HG02840 (cell line): ENCODE results near the gene NRXN3.

Experiments used
- ATAC-seq: cut with Tn5 transposase; IDR thresholded peaks from one replicate; pipeline ENCODE4 v1.9.1; 2021; ENCODE audit warnings: mild to moderate bottlenecking, moderate library complexity, moderate number of reproducible peaks; ENCODE audit not compliant: unreplicated experiment, low FRiP score

The NRXN3 gene

DNA sequence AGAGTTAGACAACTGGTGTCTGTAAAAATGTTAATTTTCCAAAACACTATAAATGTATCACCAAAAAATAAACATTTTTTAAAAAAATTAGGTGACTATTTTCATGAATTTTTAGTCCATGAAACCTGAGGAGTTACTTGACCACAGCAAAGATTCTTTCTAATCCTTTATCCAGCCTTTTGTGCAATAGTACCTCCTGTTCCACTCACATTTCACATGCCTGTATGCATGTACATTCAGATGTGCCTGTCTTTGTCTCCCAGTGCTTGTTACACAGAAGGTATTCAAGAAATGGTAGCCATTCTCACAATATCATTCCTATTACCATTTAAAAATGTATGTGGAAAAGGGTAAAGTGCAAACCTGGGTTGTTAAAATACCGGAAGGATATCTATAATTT, 1184.2 kb downstream of the NRXN3 start:
- no peak for ATAC-seq

DNA sequence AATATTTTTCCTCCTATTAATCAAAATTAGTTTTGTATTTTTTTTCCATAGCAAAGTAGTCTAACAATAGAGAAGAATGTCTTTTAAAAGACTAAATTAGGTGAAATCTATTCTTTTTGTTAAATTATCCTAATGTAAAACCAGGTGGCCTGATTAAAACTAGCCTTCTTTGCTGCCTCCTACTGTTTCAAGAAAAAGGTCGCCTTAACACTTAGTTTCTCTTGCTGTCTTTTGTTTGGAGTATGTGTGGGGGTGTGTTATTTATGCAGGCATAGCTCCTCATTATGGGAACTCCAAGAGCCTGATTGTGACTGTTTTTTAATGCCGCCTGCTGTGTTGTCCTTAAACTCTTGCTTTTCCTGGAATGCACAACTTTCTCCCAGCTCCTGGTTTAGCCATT, 1185.9 kb downstream of the NRXN3 start:
- no peak for ATAC-seq

DNA sequence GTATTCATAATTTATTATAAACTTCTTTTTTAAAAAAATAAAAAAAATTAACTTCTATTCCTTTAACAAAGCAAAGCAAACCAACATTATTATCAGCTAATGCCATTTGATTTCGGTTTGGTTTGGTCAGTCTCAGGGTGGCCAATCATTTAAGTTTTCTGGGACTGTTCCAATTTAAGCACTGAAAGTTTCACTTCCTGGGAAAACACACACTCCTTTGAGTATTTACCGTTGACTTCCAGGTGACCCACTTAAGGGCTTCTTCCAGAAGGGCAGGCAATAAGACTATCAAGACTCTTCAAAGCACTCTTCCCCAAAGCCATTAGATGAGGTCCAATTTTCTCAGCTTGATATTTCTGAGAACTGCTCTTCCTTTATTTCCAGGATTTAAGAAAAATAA, 1187.1 kb downstream of the NRXN3 start:
- ATAC-seq = no peak

DNA sequence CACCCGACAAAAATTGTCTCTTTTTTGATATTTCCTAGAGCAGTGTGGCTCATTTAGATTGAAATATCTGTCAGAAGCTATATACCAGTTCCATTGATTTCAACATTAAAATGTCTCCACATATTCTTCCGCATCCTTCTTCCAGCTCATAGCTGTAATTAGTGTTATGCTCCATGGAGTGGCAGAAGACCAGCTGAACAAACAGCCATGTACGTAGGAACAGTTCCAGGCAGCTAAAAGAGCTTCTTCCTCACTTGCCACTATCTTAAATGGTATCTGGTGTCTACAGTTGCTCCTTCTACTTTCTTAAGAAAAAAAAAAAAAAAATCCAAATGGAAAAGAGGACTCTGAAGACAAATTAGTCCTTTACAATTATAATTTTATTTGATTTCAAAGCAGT, 1193.1 kb downstream of the NRXN3 start:
- no peak for ATAC-seq

DNA sequence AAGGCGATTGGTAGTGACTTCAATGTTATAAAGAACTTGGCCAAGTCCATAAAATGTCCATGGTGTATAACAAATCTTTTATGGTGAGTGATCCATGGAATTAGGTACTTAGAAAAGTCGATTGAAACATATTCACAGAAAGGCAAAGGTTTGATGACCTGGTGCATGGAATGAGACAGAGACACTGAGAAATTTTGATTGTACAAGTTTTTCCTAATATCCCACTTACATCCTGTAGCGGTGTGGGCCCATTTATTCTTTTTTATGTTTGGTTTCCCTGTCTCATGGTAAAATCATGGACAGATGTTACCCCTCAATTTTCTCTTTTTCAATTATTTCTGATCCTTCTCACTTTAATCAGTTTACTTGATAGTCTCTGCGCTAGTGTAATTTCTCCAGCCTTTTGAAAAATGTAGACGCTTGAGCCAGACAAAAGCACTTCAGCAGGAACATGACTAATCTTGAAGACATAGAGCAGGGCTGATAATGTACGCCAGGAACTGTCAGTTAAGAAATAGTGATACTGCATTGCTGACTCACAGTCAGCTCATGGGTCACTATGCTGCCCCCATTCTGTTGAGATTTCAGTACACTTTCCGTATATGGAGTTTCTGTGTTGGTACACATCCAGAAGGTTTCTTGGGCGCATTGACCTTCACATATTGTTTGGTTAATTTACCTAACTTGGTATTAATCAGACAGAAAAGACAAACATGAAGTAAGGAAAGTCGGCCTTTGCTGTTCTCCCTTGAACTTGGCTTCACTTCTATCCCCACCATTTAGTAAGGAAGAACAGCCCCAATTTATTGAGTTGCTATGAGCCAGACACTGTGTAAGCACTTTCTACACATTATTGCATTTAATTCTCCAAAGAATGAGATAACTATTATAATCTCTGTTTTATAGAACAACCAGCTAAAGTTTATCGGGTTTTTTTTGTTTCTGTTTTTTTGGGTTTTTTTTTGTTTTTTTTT, 1199.5 kb downstream of the NRXN3 start:
- ATAC-seq = no peak

DNA sequence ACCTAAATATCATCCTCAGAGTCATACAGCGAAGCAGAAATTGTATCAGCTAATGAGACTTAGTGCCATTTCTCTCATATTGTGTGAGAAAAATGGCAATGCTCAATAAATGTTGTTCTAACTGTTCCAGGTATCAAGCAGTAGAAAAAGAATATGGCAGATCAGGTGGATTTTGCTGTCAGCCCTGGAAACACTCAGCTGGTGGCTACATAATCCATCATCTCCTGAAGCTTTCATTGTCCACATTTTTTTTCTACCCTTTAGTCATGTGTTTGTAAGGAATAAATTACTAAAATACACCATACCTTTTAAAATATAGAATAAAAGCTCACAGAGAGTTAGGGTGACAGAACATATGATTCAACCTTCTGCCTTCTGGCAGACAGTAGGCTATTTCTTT, 1200.8 kb downstream of the NRXN3 start:
- ATAC-seq = no peak

DNA sequence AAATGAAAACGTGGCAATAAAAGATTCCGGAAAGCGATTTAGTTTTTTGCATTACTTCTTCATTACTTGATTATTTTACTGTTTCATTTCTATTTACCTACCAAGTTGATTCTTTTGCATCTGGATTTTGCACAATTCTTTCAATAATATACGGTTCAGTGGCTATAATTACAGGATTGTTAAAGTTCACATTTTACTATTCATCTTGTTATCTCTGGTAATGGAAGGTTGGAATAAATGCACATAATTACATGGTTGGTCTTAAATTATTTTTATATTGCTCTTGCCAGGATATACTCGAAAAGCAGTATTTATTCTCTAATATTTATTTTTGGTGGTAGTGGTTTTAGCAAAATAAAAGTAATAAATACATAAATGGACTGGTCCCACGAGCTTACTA, 1203.3 kb downstream of the NRXN3 start:
- ATAC-seq = no peak

DNA sequence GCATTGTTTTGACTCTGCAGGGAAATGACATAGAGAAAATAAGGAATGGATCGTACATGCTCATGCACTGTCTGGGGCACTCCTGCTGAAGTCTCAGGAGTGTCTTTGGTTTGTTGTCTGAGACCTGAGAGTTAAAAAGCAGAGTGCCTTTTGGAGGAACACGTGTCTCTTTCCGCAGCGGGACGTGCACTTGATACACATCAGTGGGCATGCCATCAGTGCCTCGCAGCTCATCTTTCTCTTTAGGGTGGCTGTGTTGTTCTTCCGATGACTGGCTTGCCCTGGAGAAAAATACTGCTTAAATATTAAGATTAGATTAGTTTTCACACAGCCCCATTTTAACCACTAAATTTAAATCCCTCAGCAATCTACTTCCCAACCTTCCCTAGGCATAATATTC, 1205.2 kb downstream of the NRXN3 start:
- no peak for ATAC-seq

DNA sequence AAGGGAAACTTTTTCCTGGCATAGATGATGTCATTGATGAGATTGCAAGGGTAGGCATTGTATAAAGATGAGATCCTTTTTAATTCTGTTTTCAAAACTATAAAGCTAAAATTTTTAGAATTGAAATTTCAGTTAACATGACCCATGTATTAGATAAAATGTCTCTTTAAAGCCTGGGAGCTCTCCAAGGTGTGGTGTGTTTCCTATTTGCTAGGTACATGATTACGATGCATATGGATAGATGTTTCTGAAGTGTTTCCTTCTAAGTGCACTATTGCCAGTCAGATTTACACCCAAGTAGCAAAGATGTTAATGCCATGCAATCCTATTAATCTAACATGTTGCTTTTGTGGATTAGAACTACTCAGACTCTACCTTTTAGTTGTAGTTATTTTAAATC, 1206.4 kb downstream of the NRXN3 start:
- ATAC-seq = no peak

DNA sequence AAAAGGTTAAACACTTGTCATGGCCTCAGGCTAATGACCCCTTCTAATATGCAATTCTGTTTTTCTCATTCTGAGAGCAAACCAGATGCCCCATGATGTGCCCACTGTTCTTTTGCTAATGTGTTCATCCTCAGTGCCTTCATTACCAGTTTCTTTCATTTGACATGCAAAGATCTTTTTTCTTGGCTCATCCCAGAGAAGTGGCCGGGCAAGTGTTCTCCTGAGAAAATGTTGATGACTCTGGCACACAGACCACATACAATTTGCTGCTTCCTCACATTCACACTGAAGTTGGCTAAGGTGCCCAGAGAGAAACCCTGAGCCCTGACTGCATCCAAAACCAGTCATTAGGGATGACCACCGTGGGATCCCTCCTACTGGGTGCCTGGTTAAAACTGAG, 1207.8 kb downstream of the NRXN3 start:
- no peak for ATAC-seq

DNA sequence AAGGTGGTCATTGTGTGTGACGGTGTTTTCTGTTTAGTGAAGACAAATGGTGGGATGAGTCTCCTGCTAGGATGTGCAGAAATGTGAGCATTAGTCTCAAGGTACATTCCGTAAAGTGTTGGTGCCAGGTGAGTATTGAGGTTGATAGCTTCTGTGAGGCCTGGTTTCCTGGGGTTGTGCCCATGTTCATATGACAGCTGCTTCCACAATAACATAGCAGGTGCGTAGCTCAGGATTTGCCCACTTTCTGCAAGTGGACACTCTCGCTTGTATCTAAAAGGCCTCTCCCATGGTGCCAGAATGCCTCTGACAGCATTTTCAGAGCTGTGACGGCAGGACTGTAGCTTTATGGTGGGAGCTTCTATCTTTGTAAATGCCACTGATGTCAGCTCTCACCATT, 1209.1 kb downstream of the NRXN3 start:
- no peak for ATAC-seq

DNA sequence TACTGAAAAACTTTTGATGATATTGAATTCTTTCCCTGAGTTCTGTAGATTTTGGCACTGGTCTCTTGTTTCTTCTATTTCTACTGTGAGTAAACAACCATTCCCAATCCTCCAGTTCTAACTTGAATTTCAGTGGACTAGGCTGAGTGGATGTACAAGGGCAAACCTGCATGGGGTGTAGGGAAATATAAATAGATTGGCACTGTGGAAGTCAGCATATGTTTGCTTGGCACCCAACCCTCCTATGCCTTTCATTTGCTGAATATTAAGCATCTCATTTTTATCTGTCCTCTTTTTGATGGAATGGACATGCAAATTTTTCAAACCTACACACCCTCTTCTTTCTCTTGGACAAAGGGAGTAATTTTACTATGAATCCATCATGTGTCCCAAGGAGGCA, 1212.9 kb downstream of the NRXN3 start:
- no peak for ATAC-seq

DNA sequence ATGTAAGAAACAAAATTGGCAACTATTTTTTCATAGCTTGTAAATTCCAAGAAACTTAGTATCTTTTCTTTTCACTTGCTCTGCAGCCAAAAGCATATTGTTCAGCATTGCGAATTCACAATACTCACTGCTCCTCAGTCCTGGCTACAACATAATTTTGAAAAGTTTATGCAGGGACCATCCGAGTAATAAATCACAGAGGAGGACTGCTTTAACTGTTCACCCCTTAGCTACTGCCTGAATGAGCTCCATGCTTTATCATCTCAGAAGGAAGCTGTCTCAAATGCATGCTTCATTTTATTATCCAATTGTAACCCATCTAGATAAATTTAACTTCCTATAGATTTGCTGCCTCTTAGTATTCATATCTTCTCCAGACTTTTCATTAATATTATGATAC, 1213.3 kb downstream of the NRXN3 start:
- no peak for ATAC-seq

DNA sequence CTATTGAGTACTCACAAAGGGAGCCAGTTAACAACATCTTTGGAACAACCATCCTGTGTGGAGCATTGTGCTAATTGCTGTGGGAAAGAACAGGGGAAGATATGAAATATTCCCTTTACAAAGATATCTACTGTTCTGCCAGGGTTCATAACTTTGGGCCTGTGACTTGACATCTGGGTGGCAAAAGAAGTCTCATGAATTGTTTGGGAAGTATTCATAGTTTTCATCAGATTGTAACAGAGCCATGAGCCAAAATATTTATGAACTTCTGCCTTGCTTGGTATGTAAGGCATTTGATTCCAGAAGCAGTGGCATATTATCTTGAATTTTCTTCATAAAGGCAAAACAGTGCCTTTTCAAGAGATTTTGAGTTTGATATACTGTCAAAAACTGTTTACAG, 1224.9 kb downstream of the NRXN3 start:
- ATAC-seq = no peak

DNA sequence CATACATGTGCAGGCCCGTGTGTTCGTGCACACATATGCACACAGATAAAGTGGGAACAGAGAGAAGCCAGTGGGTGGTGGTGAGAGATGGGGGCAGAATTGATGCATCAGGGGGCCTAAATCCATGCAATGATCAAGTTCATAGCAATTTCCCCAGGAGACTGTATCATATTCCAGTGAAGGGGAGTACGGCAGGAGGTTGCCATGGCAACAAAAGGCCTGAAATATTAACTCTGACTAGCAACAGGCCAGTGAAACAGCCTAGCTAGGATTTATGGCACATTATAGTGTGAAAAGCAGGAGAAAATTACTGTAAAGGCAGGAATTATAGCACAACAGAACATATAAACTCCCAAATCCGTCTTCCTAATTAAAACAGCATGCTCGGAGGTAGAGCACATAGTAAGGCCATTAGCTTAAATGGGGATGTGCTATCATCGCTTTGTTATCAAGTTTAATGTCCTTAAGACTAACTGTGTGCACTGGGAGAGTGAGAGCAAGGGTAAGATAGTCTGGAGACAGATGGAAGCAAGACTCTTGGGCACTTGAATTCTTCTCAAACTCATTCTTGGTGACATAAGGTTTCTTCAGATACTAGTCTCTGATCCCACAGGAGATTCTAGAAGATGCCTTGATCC, 1234.8 kb downstream of the NRXN3 start:
- no peak for ATAC-seq

DNA sequence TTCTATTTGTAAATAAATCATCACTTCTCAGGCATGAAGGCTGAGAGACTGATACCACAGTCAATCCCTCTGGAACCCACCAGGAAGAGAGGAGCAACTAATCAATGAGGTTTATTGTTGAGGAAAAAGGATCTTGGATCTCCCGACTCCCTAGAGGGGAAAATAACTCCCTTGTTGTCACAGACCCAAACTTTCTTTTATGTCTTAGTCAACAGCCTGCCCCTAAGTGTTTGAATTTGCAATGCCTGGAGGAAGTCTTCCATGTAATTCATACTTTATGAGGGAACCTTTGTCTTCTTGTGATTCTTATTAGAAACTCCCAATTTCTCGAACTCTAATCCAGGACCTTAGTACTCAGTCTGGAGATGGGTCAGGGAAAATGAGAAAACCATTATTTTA, 1235.3 kb downstream of the NRXN3 start:
- ATAC-seq = no peak

DNA sequence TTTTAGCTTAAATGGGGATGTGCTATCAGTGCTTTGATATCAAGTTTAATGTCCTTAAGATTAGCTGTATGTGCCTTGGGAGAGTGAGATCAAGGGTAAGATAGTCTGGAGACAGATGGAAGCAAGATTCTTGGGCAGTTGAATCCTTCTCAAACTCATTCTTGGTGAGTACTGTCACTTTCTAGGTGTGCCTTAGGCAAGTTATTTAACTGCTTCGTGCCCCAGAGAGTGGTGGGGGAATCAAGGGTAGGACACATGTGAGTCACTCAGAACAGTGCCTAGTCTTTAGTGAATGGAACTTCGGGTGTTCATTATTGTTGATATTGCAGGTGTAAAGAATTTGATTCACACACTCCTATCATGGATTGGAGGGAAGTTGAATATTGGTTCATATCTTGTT, 1237.4 kb downstream of the NRXN3 start:
- ATAC-seq = no peak

DNA sequence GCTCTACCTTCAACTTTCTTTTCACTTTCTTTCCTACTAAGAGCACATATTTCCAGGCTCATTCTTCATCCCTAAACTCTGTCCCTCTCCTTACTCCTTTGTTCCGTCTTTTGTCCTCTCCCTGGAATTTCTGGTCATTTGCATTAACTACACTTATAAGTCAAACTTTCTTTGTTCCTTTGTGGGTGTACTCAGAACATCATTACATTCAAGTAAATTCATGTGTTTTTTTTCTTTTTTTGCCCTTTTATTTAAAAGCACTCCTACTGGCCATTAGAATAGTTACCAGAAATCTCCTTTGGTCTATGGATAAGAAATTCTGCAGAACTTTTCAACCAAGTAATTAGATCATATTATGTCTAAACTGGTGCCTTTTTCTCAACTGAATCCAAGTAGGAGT, 1238.5 kb downstream of the NRXN3 start:
- no peak for ATAC-seq

DNA sequence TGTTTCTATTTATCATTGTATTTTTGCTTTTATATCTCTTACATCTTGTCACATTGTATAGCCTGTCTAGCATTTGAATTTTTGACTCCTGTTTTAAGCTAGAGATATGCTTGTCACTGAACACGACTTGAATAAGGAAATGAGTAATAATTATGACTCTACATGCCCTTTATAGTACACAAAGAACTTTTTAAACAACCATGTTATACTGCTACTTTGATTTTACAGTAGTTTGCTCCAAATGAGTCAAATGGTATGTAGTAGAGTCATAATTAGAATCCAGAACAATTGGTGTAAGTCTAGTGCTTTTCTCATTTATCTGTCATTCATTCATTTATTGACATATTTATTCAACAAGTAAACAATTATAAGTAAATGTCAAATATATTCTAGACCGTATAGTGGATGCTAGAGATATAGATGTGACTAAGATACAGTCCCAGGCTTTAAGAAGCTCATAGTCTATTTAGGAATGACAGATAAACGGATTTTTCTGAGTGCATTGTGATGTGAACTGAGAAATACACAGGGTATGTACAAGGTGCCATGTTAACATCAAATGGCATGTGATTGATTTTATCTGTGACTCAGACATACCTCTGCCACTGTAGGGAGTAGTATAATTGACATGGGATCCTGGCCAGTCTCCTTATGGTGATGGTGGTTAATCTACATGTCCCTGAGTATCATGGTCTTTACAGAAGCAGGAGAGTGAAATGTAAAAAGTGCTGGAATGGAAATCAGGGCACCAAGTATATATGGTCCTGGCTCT, 1241.4 kb downstream of the NRXN3 start:
- ATAC-seq = no peak

DNA sequence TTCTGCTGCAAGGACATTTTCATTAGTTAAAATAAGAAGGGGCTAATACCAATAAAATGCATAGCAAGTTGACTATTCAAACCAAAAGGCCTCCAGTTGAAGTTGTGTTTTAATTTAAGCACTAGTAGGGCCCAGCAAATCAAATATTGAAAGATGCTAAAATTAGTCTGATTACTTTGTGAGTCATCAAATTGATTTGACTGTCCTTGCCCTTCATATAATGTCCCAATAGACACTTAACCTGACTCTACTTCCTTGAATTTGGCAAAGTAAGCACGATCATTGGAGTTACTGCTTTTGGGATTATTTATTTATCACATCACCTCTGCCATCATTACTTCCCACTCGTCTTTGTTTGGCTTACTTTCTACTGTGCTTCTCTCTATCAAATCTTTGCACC, 1242.6 kb downstream of the NRXN3 start:
- ATAC-seq = no peak

DNA sequence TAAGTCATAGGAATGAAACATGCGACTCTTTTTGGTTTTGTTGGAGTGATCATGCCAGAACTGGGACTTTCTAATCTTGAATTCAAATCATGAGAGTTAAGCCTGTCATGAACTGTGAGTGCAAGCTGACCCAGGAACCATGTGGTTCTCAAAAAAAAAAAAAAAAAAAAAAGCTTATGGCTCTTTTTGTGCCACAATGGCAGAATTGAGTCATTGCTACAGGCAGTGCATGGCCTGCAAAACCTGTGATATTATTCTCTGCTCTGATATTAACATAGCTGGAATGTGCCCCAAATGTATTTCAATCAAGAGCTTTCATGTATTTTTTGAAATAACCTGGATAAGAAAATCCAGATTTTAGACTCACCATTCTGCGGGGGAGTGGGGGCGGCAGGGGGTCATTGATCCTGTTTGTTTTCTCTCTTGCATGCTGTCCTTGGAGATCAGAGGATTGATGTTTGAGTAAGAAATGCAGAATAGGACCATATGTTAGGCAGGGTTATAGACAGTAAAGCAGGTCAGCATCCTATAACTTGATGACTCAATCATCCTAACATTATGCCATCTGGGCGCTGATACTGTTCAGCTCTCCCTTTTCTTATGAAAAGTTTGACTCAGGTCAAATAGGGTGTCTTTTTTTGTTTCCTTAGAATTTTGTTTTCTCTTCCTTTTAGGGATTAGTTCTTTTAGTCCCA, 1243.7 kb downstream of the NRXN3 start:
- ATAC-seq = no peak
